GM23338 (cell line): ENCODE measurements around the gene NRG3. TPM values are rescaled to one million over a fixed set of nuclear protein-coding genes. Genes with fewer than 3 reads are reported as not detected.

ENCODE experiments used
- ATAC-seq: fragments of 200-7000 bp; cut with Tn5 transposase; 3 replicates; pipeline ENCODE4 v1.9.1; 2020
- DNase-seq: peaks from one replicate; pipeline ENCODE4 v3.0.0-alpha.2; 2015; ENCODE audit warnings: low spot score
- H2AFZ ChIP-seq: fragments of 200-600 bp; sonication (generic); 2 replicates; pipeline ENCODE4 v1.8.0; 2016; ENCODE audit warnings: antibody characterized with exemption, mild to moderate bottlenecking, moderate library complexity
- H3F3A ChIP-seq: fragments of 200-600 bp; sonication (generic); replicated peaks from 2 replicates; pipeline ENCODE4 v1.8.0; 2017; ENCODE audit warnings: antibody characterized with exemption, mixed run types, low read depth
- H3K27ac ChIP-seq: fragments of 200-600 bp; sonication (generic); 2 replicates; pipeline ENCODE4 v1.6.1; 2016; ENCODE audit warnings: low read depth
- H3K27me3 ChIP-seq: fragments of 200-600 bp; sonication (generic); 2 replicates; pipeline ENCODE4 v1.8.0; 2016; ENCODE audit warnings: mild to moderate bottlenecking, mixed run types, moderate library complexity; ENCODE audit not compliant: insufficient read depth
- H3K36me3 ChIP-seq: fragments of 200-600 bp; sonication (generic); 2 replicates; pipeline ENCODE4 v1.8.0; 2016; ENCODE audit warnings: mild to moderate bottlenecking; ENCODE audit not compliant: insufficient read depth
- H3K4me1 ChIP-seq: fragments of 200-600 bp; sonication (generic); 2 replicates; pipeline ENCODE4 v1.8.0; 2016; ENCODE audit warnings: mild to moderate bottlenecking, moderate library complexity; ENCODE audit not compliant: insufficient read depth
- H3K4me2 ChIP-seq: fragments of 200-600 bp; sonication (generic); 2 replicates; pipeline ENCODE4 v1.7.1; 2017; ENCODE audit warnings: mixed run types
- H3K4me3 ChIP-seq: fragments of 200-600 bp; sonication (generic); 2 replicates; pipeline ENCODE4 v1.6.1; 2016; ENCODE audit warnings: mixed run types
- H3K79me2 ChIP-seq: fragments of 200-600 bp; sonication (generic); replicated peaks from 2 replicates; pipeline ENCODE4 v1.8.0; 2017; ENCODE audit warnings: mild to moderate bottlenecking; ENCODE audit not compliant: insufficient read depth
- H3K9me2 ChIP-seq: fragments of 200-600 bp; sonication (generic); 2 replicates; pipeline ENCODE4 v1.8.0; 2017; ENCODE audit not compliant: insufficient read depth
- H4K20me1 ChIP-seq: fragments of 200-600 bp; sonication (generic); replicated peaks from 2 replicates; pipeline ENCODE4 v1.8.0; 2017; ENCODE audit warnings: mild to moderate bottlenecking; ENCODE audit not compliant: insufficient read depth
- H3K27ac Mint-ChIP-seq: 2 replicates; pipeline ENCODE4 v1.8.0; 2020; ENCODE audit warnings: inconsistent platforms, mild to moderate bottlenecking, moderate library complexity, mixed read lengths
- H3K27me3 Mint-ChIP-seq: 3 replicates; pipeline ENCODE4 v1.8.0; 2022; ENCODE audit warnings: low read depth, mild to moderate bottlenecking, moderate library complexity, mixed read lengths, inconsistent platforms; ENCODE audit not compliant: insufficient read depth, poor library complexity
- H3K36me3 Mint-ChIP-seq: 3 replicates; pipeline ENCODE4 v1.8.0; 2021; ENCODE audit warnings: low read depth, mild to moderate bottlenecking, inconsistent platforms, moderate library complexity, mixed read lengths
- H3K4me1 Mint-ChIP-seq: 3 replicates; pipeline ENCODE4 v1.8.0; 2020; ENCODE audit warnings: mild to moderate bottlenecking, inconsistent platforms, mixed read lengths
- H3K4me3 Mint-ChIP-seq: 3 replicates; pipeline ENCODE4 v1.8.0; 2021; ENCODE audit warnings: moderate library complexity, mild to moderate bottlenecking, inconsistent platforms, mixed read lengths
- H3K9me3 Mint-ChIP-seq: 3 replicates; pipeline ENCODE4 v1.8.0; 2020; ENCODE audit warnings: moderate library complexity, mild to moderate bottlenecking, inconsistent platforms, mixed read lengths
- NANOG ChIP-seq: IDR thresholded peaks from 2 replicates; pipeline ENCODE4 v1.6.1; 2016; ENCODE audit warnings: antibody characterized with exemption, borderline replicate concordance
- POLR2AphosphoS5 ChIP-seq: IDR thresholded peaks from 2 replicates; pipeline ENCODE4 v1.6.1; 2016; ENCODE audit warnings: antibody characterized with exemption, low read depth
- polyA plus RNA-seq: library from polyadenylated mRNA; unstranded; fragments of >200 nt; fragmentation: Nextera tagmentation; extraction: Ambion mirVana; gene quantifications from 2 replicates; pipeline ENCODE4 v1.2.1, GENCODE V29; 2016
- total RNA-seq: library from RNA; depleted of rRNA; stranded (reverse); fragments of >200 nt; shearing (Covaris generic); gene quantifications from 2 replicates; pipeline ENCODE4 v1.2.3, GENCODE V29; 2014
- TF ChIP-seq, protein P1 (sequence below): fragments of 250-450 bp; sonication (Bioruptor Pico); IDR thresholded peaks from 2 replicates; pipeline ENCODE4 v1.5.0; 2020; ENCODE audit warnings: mild to moderate bottlenecking, moderate library complexity
- TF ChIP-seq, protein P2 (sequence below), 2 experiments: fragments of 200-600 bp in 1 of 2; sonication (generic) in 1 of 2; conservative IDR thresholded peaks; 2 replicates each; pipeline versions ENCODE4 v1.5.1 to v1.6.1; 2016 to 2017; ENCODE audit warnings: antibody characterized with exemption in 2 of 2, low read depth in 2 of 2, mild to moderate bottlenecking in 2 of 2, moderate library complexity in 1 of 2

The NRG3 gene
- total and polyA plus RNA-seq, 2 experiments from 2014 or later, result 1.9 to 3.9 TPM

DNA sequence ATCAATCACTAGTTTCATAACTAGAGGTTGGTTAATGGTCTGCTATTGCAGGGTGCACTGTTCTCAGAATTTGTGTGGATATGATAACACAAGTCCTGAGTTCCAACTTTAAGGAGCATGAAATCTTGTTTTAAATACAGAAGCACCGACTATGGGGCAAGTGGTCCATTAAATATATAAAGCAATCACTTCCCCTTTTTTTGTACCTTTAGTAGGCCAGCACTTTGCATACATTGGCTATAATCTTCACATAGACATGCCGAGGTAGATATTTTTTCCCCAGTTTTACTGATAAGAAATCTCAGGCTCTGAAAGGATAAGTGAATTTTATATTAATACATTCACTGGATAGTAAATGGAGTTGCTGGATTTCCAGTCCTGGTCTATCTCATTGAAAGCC lies 286.3 kb downstream of the NRG3 start (continued):
- TF ChIP-seq, protein P1, sequence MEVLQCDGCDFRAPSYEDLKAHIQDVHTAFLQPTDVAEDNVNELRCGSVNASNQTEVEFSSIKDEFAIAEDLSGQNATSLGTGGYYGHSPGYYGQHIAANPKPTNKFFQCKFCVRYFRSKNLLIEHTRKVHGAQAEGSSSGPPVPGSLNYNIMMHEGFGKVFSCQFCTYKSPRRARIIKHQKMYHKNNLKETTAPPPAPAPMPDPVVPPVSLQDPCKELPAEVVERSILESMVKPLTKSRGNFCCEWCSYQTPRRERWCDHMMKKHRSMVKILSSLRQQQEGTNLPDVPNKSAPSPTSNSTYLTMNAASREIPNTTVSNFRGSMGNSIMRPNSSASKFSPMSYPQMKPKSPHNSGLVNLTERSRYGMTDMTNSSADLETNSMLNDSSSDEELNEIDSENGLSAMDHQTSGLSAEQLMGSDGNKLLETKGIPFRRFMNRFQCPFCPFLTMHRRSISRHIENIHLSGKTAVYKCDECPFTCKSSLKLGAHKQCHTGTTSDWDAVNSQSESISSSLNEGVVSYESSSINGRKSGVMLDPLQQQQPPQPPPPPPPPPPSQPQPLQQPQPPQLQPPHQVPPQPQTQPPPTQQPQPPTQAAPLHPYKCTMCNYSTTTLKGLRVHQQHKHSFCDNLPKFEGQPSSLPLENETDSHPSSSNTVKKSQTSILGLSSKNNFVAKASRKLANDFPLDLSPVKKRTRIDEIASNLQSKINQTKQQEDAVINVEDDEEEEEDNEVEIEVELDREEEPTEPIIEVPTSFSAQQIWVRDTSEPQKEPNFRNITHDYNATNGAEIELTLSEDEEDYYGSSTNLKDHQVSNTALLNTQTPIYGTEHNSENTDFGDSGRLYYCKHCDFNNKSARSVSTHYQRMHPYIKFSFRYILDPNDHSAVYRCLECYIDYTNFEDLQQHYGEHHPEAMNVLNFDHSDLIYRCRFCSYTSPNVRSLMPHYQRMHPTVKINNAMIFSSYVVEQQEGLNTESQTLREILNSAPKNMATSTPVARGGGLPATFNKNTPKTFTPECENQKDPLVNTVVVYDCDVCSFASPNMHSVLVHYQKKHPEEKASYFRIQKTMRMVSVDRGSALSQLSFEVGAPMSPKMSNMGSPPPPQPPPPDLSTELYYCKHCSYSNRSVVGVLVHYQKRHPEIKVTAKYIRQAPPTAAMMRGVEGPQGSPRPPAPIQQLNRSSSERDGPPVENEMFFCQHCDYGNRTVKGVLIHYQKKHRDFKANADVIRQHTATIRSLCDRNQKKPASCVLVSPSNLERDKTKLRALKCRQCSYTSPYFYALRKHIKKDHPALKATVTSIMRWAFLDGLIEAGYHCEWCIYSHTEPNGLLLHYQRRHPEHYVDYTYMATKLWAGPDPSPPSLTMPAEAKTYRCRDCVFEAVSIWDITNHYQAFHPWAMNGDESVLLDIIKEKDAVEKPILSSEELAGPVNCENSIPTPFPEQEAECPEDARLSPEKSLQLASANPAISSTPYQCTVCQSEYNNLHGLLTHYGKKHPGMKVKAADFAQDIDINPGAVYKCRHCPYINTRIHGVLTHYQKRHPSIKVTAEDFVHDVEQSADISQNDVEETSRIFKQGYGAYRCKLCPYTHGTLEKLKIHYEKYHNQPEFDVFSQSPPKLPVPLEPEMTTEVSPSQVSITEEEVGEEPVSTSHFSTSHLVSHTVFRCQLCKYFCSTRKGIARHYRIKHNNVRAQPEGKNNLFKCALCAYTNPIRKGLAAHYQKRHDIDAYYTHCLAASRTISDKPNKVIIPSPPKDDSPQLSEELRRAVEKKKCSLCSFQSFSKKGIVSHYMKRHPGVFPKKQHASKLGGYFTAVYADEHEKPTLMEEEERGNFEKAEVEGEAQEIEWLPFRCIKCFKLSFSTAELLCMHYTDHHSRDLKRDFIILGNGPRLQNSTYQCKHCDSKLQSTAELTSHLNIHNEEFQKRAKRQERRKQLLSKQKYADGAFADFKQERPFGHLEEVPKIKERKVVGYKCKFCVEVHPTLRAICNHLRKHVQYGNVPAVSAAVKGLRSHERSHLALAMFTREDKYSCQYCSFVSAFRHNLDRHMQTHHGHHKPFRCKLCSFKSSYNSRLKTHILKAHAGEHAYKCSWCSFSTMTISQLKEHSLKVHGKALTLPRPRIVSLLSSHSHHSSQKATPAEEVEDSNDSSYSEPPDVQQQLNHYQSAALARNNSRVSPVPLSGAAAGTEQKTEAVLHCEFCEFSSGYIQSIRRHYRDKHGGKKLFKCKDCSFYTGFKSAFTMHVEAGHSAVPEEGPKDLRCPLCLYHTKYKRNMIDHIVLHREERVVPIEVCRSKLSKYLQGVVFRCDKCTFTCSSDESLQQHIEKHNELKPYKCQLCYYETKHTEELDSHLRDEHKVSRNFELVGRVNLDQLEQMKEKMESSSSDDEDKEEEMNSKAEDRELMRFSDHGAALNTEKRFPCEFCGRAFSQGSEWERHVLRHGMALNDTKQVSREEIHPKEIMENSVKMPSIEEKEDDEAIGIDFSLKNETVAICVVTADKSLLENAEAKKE (CRISPR knock-in tag), result no peak
- no peak for TF ChIP-seq POLR2AphosphoS5
- TF ChIP-seq NANOG, result no peak

DNA sequence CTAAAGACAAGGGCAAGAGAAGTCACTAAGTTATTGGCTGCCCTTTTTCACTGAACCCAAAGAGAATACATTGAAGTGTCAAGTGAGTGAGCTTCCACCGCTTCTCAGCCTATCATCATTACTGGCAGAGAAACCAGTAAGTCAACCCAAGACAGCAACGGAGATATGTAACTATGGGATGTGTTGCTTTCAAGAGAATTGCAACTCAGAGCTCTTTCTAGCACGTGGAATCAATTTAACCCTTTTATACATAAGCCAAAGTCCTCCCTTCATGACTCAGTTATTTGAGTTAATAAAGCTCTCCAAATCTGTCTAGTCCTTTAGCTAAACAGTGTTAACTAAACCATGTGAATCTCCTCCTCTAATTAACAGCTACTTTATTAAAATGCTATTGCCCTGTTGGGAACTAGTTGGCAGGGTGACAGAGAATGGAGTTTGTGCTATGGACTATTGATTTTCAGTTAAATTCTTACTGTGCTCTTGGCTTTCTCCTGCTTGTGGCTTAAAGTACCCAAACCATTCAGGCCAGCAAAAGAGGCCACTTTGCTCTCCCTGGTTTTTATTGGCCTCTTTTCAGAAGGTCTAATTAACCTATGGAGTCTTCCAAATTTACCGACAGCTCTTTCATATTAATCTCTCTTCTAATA lies 287.7 kb downstream of the NRG3 start:
- Histone ChIP-seq H2AFZ (no peak overlapping the region), H3K36me3 (no peaks in the 10 kb centered on the region), H3K79me2 (no peaks in the 10 kb centered on the region), H3K4me2 (no peak overlapping the region), H4K20me1 (no peaks in the 10 kb centered on the region), H3K9me2 (no peaks in the 10 kb centered on the region), H3K4me3 (no peak overlapping the region), H3F3A (no peaks in the 10 kb centered on the region), H3K27me3 (no peaks in the 10 kb centered on the region), H3K4me1 (no peaks in the 10 kb centered on the region), H3K27ac (no peak overlapping the region)
- Mint-ChIP-seq H3K4me3 (no peak overlapping the region), H3K9me3 (no peaks in the 10 kb centered on the region), H3K36me3 (no peaks in the 10 kb centered on the region), H3K27me3 (peaks cover 2% of the 10 kb centered on the region), H3K4me1 (no peaks in the 10 kb centered on the region), H3K27ac (no peak overlapping the region)
- DNase-seq (no peak), ATAC-seq (no peak)
- TF ChIP-seq, protein P2, sequence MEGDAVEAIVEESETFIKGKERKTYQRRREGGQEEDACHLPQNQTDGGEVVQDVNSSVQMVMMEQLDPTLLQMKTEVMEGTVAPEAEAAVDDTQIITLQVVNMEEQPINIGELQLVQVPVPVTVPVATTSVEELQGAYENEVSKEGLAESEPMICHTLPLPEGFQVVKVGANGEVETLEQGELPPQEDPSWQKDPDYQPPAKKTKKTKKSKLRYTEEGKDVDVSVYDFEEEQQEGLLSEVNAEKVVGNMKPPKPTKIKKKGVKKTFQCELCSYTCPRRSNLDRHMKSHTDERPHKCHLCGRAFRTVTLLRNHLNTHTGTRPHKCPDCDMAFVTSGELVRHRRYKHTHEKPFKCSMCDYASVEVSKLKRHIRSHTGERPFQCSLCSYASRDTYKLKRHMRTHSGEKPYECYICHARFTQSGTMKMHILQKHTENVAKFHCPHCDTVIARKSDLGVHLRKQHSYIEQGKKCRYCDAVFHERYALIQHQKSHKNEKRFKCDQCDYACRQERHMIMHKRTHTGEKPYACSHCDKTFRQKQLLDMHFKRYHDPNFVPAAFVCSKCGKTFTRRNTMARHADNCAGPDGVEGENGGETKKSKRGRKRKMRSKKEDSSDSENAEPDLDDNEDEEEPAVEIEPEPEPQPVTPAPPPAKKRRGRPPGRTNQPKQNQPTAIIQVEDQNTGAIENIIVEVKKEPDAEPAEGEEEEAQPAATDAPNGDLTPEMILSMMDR (conservative IDR thresholded peaks at IDR 0.05; ENCODE audit: low read depth in 2 of 2), result no peak
- TF ChIP-seq, protein P1 (CRISPR knock-in tag), result no peak
- TF ChIP-seq POLR2AphosphoS5, result no peak
- TF ChIP-seq NANOG, result no peak
